ENCODE measurements around the gene ARHGAP5. TPM values are rescaled to one million over a fixed set of nuclear protein-coding genes. Genes with fewer than 3 reads are reported as not detected.

Gene ARHGAP5
- total RNA-seq, 1 experiment from 2014 or later, result 66.9 TPM

GRCh38 chr14:32078023-32078857 is 1.1 kb downstream of the ARHGAP5 start:
- DNase-seq (ENCODE audit: low spot score), result no peak
- Mint-ChIP-seq H3K36me3 (no peaks in the 10 kb centered on the region), H3K27ac (peak overlapping the region; percentile 99), H3K4me1 (peaks cover 56% of the 10 kb centered on the region), H3K4me3 (peak overlapping the region; percentile 99), H3K27me3 (ENCODE audit: low read depth) (no peaks in the 10 kb centered on the region), H3K9me3 (no peaks in the 10 kb centered on the region)
- ATAC-seq, result no peak
- CTCF ChIA-PET, result interaction anchor here (1.0 to 2.0 kb wide), 2 partner anchors 125 to 176 kb away, joined by 4 to 7 read pairs; partner anchors contain the start of gene RNU6-8
- TF ChIP-seq IRF2 (CRISPR knock-in tag; IDR thresholded peaks at IDR 0.05; ENCODE audit: borderline replicate concordance, low read depth) (no peak), ZNF425 (CRISPR knock-in tag; conservative IDR thresholded peaks at IDR 0.05) (no peak), CREM (CRISPR knock-in tag; IDR thresholded peaks at IDR 0.05) (no peak), NR1H2 (CRISPR knock-in tag; IDR thresholded peaks at IDR 0.05) (no peak), ZNF671 (CRISPR knock-in tag; IDR thresholded peaks at IDR 0.05) (no peak), ATF6 (CRISPR knock-in tag; IDR thresholded peaks at IDR 0.05) (no peak), ZNF416 (CRISPR knock-in tag; IDR thresholded peaks at IDR 0.05) (no peak), GABPB1 (CRISPR knock-in tag; IDR thresholded peaks at IDR 0.05) (no peak), ATF2 (CRISPR knock-in tag; IDR thresholded peaks at IDR 0.05; ENCODE audit: borderline replicate concordance, low read depth) (no peak)
- POLR2A ChIA-PET, result interaction anchor here (0.6 kb wide), 1 partner anchor 191 kb away, joined by 3 read pairs; no protein-coding TSS in a partner anchor

GRCh38 chr14:32078858-32079216 is 1.7 kb downstream of the ARHGAP5 start:
- DNase-seq (ENCODE audit: low spot score), result no peak
- no peaks in the 10 kb centered on the region for H3K36me3 Mint-ChIP-seq
- ChIA-PET POLR2A (no interaction called here), CTCF (no interaction called here)
- no peak overlapping the region for H3K27ac Mint-ChIP-seq
- peaks cover 57% of the 10 kb centered on the region for H3K4me1 Mint-ChIP-seq
- TF ChIP-seq ESRRA (CRISPR knock-in tag; IDR thresholded peaks at IDR 0.05; ENCODE audit: borderline replicate concordance) (no peak), USF2 (CRISPR knock-in tag; IDR thresholded peaks at IDR 0.05) (no peak), HMGXB4 (CRISPR knock-in tag; IDR thresholded peaks at IDR 0.05) (no peak), ZNF232 (CRISPR knock-in tag; IDR thresholded peaks at IDR 0.05) (no peak), CBFB (CRISPR knock-in tag; IDR thresholded peaks at IDR 0.05; ENCODE audit: low read depth) (no peak), MXD4 (CRISPR knock-in tag; IDR thresholded peaks at IDR 0.05; ENCODE audit: borderline replicate concordance) (no peak), GRHL2 (CRISPR knock-in tag; IDR thresholded peaks at IDR 0.05; ENCODE audit: insufficient replicate concordance, severe bottlenecking) (no peak), E2F1 (CRISPR knock-in tag; IDR thresholded peaks at IDR 0.05) (no peak), SP1 (CRISPR knock-in tag; conservative IDR thresholded peaks at IDR 0.05) (no peak), EMX1 (CRISPR knock-in tag; IDR thresholded peaks at IDR 0.05) (no peak), KAT7 (CRISPR knock-in tag; IDR thresholded peaks at IDR 0.05; ENCODE audit: borderline replicate concordance) (no peak), SMAD3 (CRISPR knock-in tag; IDR thresholded peaks at IDR 0.05; ENCODE audit: borderline replicate concordance) (no peak), TP53 (CRISPR knock-in tag; IDR thresholded peaks at IDR 0.05) (no peak), CREB1 (CRISPR knock-in tag; IDR thresholded peaks at IDR 0.05) (no peak)
- H3K9me3 Mint-ChIP-seq, result no peaks in the 10 kb centered on the region
- peak overlapping the region; percentile 99 for H3K4me3 Mint-ChIP-seq
- H3K27me3 Mint-ChIP-seq (ENCODE audit: low read depth), result no peaks in the 10 kb centered on the region
- ATAC-seq, result no peak
